Retina (tissue), 1 donor: ENCODE data around the gene KCTD17.
"Not testable (repeated sequence)": the region's sequence is repeated elsewhere in the genome, so short reads cannot be mapped to it uniquely, and the experiment has no call there.

Experiments used
- DNase-seq: peaks from one replicate; pipeline ENCODE4 v3.0.0-alpha.2; 2016

KCTD17 gene

GRCh38 chr22:37061611-37062375 is 10.3 kb downstream of the KCTD17 start:
- DNase-seq, result no peak

GRCh38 chr22:37062376-37062675 is 10.8 kb downstream of the KCTD17 start:
- DNase-seq, result no peak

GRCh38 chr22:37062702-37063381 is 11.3 kb downstream of the KCTD17 start:
- DNase-seq, result no peak

GRCh38 chr22:37063431-37064420 is 12.2 kb downstream of the KCTD17 start:
- no peak for DNase-seq

GRCh38 chr22:37064553-37064952 is 13.0 kb downstream of the KCTD17 start:
- no peak for DNase-seq

GRCh38 chr22:37065180-37065579 is 13.6 kb downstream of the KCTD17 start:
- DNase-seq, result no peak

GRCh38 chr22:37065961-37066360 is 14.4 kb downstream of the KCTD17 start:
- no peak for DNase-seq

- no peak for DNase-seq
These were observed 15.9 kb downstream of the KCTD17 start for GRCh38 chr22:37067428-37067827.

- no peak for DNase-seq
These were observed 17.3 kb downstream of the KCTD17 start for GRCh38 chr22:37068859-37069258.

- DNase-seq, result no peak
These were observed 17.8 kb downstream of the KCTD17 start for GRCh38 chr22:37069319-37069718.

- no peak for DNase-seq
These were observed 18.2 kb downstream of the KCTD17 start for GRCh38 chr22:37069719-37070118.

- no peak for DNase-seq
These were observed 18.8 kb downstream of the KCTD17 start for GRCh38 chr22:37070334-37070733.

GRCh38 chr22:37070744-37071143 is 19.2 kb downstream of the KCTD17 start:
- no peak for DNase-seq

- not testable (repeated sequence) for DNase-seq
These were observed 20.5 kb downstream of the KCTD17 start for GRCh38 chr22:37071850-37072592.

GRCh38 chr22:37072673-37073072 is 21.1 kb downstream of the KCTD17 start:
- no peak for DNase-seq

- no peak for DNase-seq
These were observed 23.0 kb downstream of the KCTD17 start for GRCh38 chr22:37074537-37074936.

- no peak for DNase-seq
These were observed 23.5 kb downstream of the KCTD17 start for GRCh38 chr22:37075046-37075445.

GRCh38 chr22:37075822-37076433 is 24.4 kb downstream of the KCTD17 start:
- no peak for DNase-seq

GRCh38 chr22:37077802-37078448 is 26.4 kb downstream of the KCTD17 start:
- peak; percentile 78 for DNase-seq

- no peak for DNase-seq
These were observed 27.6 kb downstream of the KCTD17 start for GRCh38 chr22:37079158-37079557.

- no peak for DNase-seq
These were observed 28.2 kb downstream of the KCTD17 start for GRCh38 chr22:37079668-37080171.
